GM21447 (cell line): Measurements from ENCODE around the gene TYK2.

Source experiments
- ATAC-seq: cut with Tn5 transposase; IDR thresholded peaks from one replicate; pipeline ENCODE4 v1.9.1; 2021; ENCODE audit not compliant: unreplicated experiment

Gene TYK2

DNA sequence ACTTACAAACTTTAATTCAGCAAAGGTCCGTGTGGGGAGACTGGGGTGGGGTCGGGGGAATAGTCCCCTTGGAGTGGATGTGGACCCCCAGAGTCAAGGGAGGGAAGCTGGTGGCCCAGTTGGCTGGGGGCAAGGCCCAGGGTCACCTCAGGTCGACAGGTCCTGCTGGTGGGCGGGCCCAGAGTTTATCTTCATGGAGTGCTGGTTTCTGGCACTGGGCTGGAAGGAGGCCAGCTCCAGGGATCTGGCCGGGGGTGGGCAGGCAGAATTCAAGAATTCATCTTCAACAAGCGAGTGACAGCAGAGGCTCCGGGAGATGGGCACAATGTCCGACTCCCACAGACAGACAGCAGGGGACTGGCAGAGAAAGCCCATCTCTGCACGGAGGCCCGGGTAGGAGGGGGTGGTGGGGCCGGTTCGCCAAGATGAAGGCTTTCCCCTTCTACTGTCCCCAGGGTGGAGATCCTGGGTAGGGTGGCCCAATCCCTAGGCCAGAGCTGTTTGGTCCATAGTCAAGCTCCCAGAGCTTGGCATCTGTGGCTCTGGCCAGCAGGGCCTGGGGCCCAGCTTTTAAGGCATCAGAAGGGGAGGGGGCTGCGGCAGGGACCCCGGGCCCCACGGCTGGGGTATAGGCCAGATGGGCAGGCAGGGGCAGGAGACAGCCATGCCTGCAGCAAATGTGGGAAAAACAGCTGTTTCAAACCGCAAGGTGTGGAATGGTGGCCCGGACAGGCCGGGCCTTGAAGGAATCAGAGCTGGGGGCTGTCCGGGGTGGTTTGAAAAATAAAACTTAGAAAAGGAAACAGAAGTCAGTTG lies 63.9 kb downstream of the TYK2 start:
- ATAC-seq, result no peak

DNA sequence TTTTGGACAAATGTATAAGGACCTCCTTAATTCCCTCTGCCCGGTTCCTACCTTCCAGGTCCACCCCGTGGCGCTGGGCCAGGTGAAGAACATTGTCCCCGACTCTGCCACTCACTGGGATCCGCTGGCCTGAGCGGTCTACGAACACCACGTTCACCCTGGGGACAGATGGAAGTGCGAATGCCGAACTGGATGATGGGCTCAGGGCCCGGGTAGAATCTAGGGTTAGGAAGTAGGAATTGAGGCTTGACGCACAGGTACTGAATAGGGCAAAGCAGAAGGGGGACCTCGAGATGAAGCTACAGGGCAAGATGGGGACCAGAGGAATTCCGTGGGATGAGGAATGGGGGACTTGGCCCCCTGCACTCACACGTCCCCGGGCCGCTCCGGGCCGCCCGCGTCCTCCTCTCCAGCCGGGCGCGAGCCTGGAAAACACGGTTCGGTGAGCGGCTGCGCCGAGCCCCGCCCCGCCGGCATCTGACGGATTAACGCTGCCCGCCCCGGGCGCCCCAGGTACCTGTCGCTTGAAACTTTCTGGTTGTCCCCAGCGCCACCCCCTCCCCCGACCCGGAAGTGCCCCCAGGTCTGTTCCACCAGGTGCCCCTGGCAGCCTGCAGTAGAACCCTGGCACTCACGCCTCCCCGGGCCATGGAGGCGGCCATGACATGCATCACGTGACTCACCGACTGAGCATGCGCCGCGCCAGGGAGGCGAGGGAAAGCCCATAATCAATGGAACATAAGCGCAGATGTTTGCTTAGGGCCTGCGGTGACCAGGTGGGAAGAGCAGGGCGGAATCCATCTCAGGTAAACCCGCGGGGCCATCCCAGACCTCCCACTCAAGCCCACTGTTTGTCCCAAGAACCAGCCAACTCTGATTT lies 64.8 kb downstream of the TYK2 start, which contains the start of gene FDX2:
Gene FDX2, minus strand, starts transcription at position 681 of the 880 bp plus-strand sequence. Its CDS starts 19 bp downstream, at position 662.
- ATAC-seq, result no peak

DNA sequence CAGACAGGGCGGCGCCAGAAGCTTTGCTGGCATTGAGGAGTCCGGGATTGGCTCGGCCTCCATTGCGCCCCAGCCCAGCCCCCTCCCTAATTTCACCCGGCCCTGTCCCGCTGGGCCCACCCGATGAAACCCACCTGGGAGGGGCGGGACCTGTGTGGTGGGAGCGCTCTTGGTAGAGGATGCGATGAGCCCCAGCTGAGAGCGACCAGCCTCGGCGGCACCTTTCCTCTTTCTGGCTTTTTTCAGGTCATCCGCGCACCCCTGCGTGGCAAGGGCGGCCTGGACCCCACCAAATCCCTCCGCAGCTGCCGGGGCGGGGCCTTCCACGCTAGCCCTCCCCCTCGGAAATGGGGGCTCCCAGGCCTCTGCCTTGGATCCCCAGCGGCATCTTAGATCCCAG lies 70.9 kb downstream of the TYK2 start, which contains the start of gene ZGLP1:
Gene ZGLP1, minus strand, starts transcription at position 393 of the 400 bp plus-strand sequence.
- ATAC-seq, result no peak

DNA sequence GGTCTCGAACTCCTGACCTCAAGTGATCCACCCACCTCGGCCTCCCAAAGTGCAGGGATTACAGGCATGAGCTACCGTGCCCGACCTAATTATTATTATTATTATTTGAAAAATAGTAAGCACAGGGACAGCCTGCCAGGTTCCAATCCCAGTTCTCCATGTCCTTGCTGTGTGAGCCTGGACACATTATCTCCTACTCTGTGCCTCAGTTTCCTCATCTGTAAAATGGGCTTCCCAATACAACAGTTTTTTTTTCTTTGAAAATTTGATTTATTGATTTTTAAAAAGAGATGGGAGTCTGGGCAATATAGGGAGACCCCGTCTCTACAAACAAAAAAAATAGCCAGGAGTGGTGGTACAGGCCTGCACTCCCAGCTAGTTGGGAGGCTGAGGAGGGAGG lies 74.0 kb downstream of the TYK2 start:
- ATAC-seq, result no peak

DNA sequence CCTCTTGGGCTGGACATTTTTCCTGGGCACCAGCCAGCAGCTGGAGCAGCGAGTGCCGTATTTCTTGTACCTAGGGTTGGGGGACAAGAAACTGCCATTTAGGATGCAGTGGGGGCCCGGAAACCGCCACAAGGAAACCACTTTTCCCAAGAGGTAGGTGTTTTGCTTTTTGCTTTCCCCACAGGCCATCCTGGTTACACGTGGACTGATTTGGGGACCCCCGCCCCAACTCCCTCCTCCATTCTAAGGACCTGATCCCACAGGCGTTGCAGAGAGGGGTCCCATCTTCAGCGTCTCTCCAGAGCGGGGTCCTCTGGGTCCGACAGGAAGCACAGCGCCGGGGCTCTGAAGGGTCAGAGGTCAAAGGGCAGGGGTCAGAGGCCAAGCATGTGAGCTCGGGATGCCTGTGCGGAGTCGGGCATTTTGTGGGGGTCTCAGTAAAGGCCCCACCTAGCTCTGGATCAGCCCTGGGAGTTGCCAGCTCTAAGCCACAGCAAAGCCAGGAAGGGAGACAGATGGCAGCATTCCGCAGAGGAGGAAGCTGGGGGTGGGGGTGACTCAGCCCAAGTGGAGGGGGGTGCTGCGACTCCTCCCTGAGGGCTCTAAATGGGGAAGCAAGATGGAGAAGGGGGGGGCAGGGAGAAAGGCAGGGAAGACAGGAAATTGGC lies 75.1 kb downstream of the TYK2 start:
- ATAC-seq, result no peak
